GM23338 (cell line): ENCODE measurements around the gene STRBP. TPM values are rescaled to one million over a fixed set of nuclear protein-coding genes. Genes with fewer than 3 reads are reported as not detected.

Experiments used
- ATAC-seq: fragments of 200-7000 bp; cut with Tn5 transposase; 3 replicates; pipeline ENCODE4 v1.9.1; 2020
- DNase-seq: peaks from one replicate; pipeline ENCODE4 v3.0.0-alpha.2; 2015; ENCODE audit warnings: low spot score
- H2AFZ ChIP-seq: fragments of 200-600 bp; sonication (generic); 2 replicates; pipeline ENCODE4 v1.8.0; 2016; ENCODE audit warnings: antibody characterized with exemption, mild to moderate bottlenecking, moderate library complexity
- H3F3A ChIP-seq: fragments of 200-600 bp; sonication (generic); replicated peaks from 2 replicates; pipeline ENCODE4 v1.8.0; 2017; ENCODE audit warnings: antibody characterized with exemption, mixed run types, low read depth
- H3K27ac ChIP-seq: fragments of 200-600 bp; sonication (generic); 2 replicates; pipeline ENCODE4 v1.6.1; 2016; ENCODE audit warnings: low read depth
- H3K27me3 ChIP-seq: fragments of 200-600 bp; sonication (generic); 2 replicates; pipeline ENCODE4 v1.8.0; 2016; ENCODE audit warnings: mild to moderate bottlenecking, mixed run types, moderate library complexity; ENCODE audit not compliant: insufficient read depth
- H3K36me3 ChIP-seq: fragments of 200-600 bp; sonication (generic); 2 replicates; pipeline ENCODE4 v1.8.0; 2016; ENCODE audit warnings: mild to moderate bottlenecking; ENCODE audit not compliant: insufficient read depth
- H3K4me1 ChIP-seq: fragments of 200-600 bp; sonication (generic); 2 replicates; pipeline ENCODE4 v1.8.0; 2016; ENCODE audit warnings: mild to moderate bottlenecking, moderate library complexity; ENCODE audit not compliant: insufficient read depth
- H3K4me2 ChIP-seq: fragments of 200-600 bp; sonication (generic); 2 replicates; pipeline ENCODE4 v1.7.1; 2017; ENCODE audit warnings: mixed run types
- H3K4me3 ChIP-seq: fragments of 200-600 bp; sonication (generic); 2 replicates; pipeline ENCODE4 v1.6.1; 2016; ENCODE audit warnings: mixed run types
- H3K79me2 ChIP-seq: fragments of 200-600 bp; sonication (generic); replicated peaks from 2 replicates; pipeline ENCODE4 v1.8.0; 2017; ENCODE audit warnings: mild to moderate bottlenecking; ENCODE audit not compliant: insufficient read depth
- H3K9me2 ChIP-seq: fragments of 200-600 bp; sonication (generic); 2 replicates; pipeline ENCODE4 v1.8.0; 2017; ENCODE audit not compliant: insufficient read depth
- H4K20me1 ChIP-seq: fragments of 200-600 bp; sonication (generic); replicated peaks from 2 replicates; pipeline ENCODE4 v1.8.0; 2017; ENCODE audit warnings: mild to moderate bottlenecking; ENCODE audit not compliant: insufficient read depth
- H3K27ac Mint-ChIP-seq: 2 replicates; pipeline ENCODE4 v1.8.0; 2020; ENCODE audit warnings: inconsistent platforms, mild to moderate bottlenecking, moderate library complexity, mixed read lengths
- H3K27me3 Mint-ChIP-seq: 3 replicates; pipeline ENCODE4 v1.8.0; 2022; ENCODE audit warnings: low read depth, mild to moderate bottlenecking, moderate library complexity, mixed read lengths, inconsistent platforms; ENCODE audit not compliant: insufficient read depth, poor library complexity
- H3K36me3 Mint-ChIP-seq: 3 replicates; pipeline ENCODE4 v1.8.0; 2021; ENCODE audit warnings: low read depth, mild to moderate bottlenecking, inconsistent platforms, moderate library complexity, mixed read lengths
- H3K4me1 Mint-ChIP-seq: 3 replicates; pipeline ENCODE4 v1.8.0; 2020; ENCODE audit warnings: mild to moderate bottlenecking, inconsistent platforms, mixed read lengths
- H3K4me3 Mint-ChIP-seq: 3 replicates; pipeline ENCODE4 v1.8.0; 2021; ENCODE audit warnings: moderate library complexity, mild to moderate bottlenecking, inconsistent platforms, mixed read lengths
- H3K9me3 Mint-ChIP-seq: 3 replicates; pipeline ENCODE4 v1.8.0; 2020; ENCODE audit warnings: moderate library complexity, mild to moderate bottlenecking, inconsistent platforms, mixed read lengths
- CREB1 ChIP-seq: fragments of 250-450 bp; sonication (Bioruptor Pico); IDR thresholded peaks from 2 replicates; pipeline ENCODE4 v1.5.0; 2020; ENCODE audit warnings: low read depth, mild to moderate bottlenecking, moderate library complexity
- CTCF ChIP-seq, 2 experiments: fragments of 200-600 bp in 1 of 2; sonication (generic) in 1 of 2; conservative IDR thresholded peaks; 2 replicates each; pipeline versions ENCODE4 v1.5.1 to v1.6.1; 2016 to 2017; ENCODE audit warnings: antibody characterized with exemption in 2 of 2, low read depth in 2 of 2, mild to moderate bottlenecking in 2 of 2, moderate library complexity in 1 of 2
- ETS1 ChIP-seq: IDR thresholded peaks from 2 replicates; pipeline ENCODE4 v1.6.1; 2016; ENCODE audit warnings: antibody characterized with exemption
- JUNB ChIP-seq: IDR thresholded peaks from one replicate; pipeline ENCODE4 v1.6.1; 2016; ENCODE audit warnings: antibody characterized with exemption; ENCODE audit not compliant: unreplicated experiment
- NANOG ChIP-seq: IDR thresholded peaks from 2 replicates; pipeline ENCODE4 v1.6.1; 2016; ENCODE audit warnings: antibody characterized with exemption, borderline replicate concordance
- POLR2AphosphoS5 ChIP-seq: IDR thresholded peaks from 2 replicates; pipeline ENCODE4 v1.6.1; 2016; ENCODE audit warnings: antibody characterized with exemption, low read depth
- REST ChIP-seq: IDR thresholded peaks from one replicate; pipeline ENCODE4 v1.6.1; 2018; ENCODE audit warnings: antibody characterized with exemption; ENCODE audit not compliant: unreplicated experiment
- STAT1 ChIP-seq: IDR thresholded peaks from one replicate; pipeline ENCODE4 v1.6.1; 2016; ENCODE audit warnings: antibody characterized with exemption; ENCODE audit not compliant: unreplicated experiment
- ZNF114 ChIP-seq: fragments of 250-450 bp; sonication (Bioruptor Pico); IDR thresholded peaks from 2 replicates; pipeline ENCODE4 v1.5.0; 2020; ENCODE audit warnings: mild to moderate bottlenecking, moderate library complexity
- ZNF331 ChIP-seq: fragments of 250-450 bp; sonication (Bioruptor Pico); IDR thresholded peaks from 2 replicates; pipeline ENCODE4 v1.5.0; 2020; ENCODE audit warnings: low read depth, mild to moderate bottlenecking, moderate library complexity
- polyA plus RNA-seq: library from polyadenylated mRNA; unstranded; fragments of >200 nt; fragmentation: Nextera tagmentation; extraction: Ambion mirVana; gene quantifications from 2 replicates; pipeline ENCODE4 v1.2.1, GENCODE V29; 2016
- total RNA-seq: library from RNA; depleted of rRNA; stranded (reverse); fragments of >200 nt; shearing (Covaris generic); gene quantifications from 2 replicates; pipeline ENCODE4 v1.2.3, GENCODE V29; 2014

Gene STRBP
- total and polyA plus RNA-seq, 2 experiments from 2014 or later: 80.5 to 116 TPM

GRCh38 chr9:123081824-123082223 is 186.6 kb downstream of the STRBP start:
- Histone ChIP-seq H3K27me3 (no peaks in the 10 kb centered on the region), H4K20me1 (no peaks in the 10 kb centered on the region; the same call in 1 of the 2 replicates), H3K27ac (no peak overlapping the region), H3K4me2 (no peak overlapping the region), H3K36me3 (peaks cover 4% of the 10 kb centered on the region), H3K4me1 (peaks cover 17% of the 10 kb centered on the region), H3F3A (no peaks in the 10 kb centered on the region), H2AFZ (no peak overlapping the region), H3K9me2 (no peaks in the 10 kb centered on the region), H3K79me2 (no peaks in the 10 kb centered on the region), H3K4me3 (no peak overlapping the region)
- H3K4me3 Mint-ChIP-seq: no peak overlapping the region
- TF ChIP-seq CTCF (conservative IDR thresholded peaks at IDR 0.05; ENCODE audit: low read depth in 2 of 2) (peak; percentile 67 to 79), ZNF114 (no peak)
- peaks cover 51% of the 10 kb centered on the region for H3K36me3 Mint-ChIP-seq
- ATAC-seq (peak; percentile 79), DNase-seq (peak; percentile 84)
- no peaks in the 10 kb centered on the region for H3K9me3 Mint-ChIP-seq
- peaks cover 2% of the 10 kb centered on the region for H3K27me3 Mint-ChIP-seq
- peaks cover 33% of the 10 kb centered on the region for H3K4me1 Mint-ChIP-seq
- no peak overlapping the region for H3K27ac Mint-ChIP-seq

GRCh38 chr9:123080444-123080843 is 187.9 kb downstream of the STRBP start:
- Histone ChIP-seq H3K4me3 (no peak overlapping the region), H3K36me3 (peaks cover 4% of the 10 kb centered on the region), H3K79me2 (no peaks in the 10 kb centered on the region), H3K27ac (no peak overlapping the region), H3K27me3 (no peaks in the 10 kb centered on the region), H4K20me1 (no peaks in the 10 kb centered on the region; the same call in 1 of the 2 replicates), H3K9me2 (no peaks in the 10 kb centered on the region), H3F3A (no peaks in the 10 kb centered on the region), H2AFZ (no peak overlapping the region), H3K4me1 (peaks cover 20% of the 10 kb centered on the region), H3K4me2 (no peak overlapping the region)
- ATAC-seq: no peak
- no peak for DNase-seq
- no peaks in the 10 kb centered on the region for H3K9me3 Mint-ChIP-seq
- H3K27ac Mint-ChIP-seq: no peak overlapping the region
- H3K4me3 Mint-ChIP-seq: no peak overlapping the region
- peaks cover 38% of the 10 kb centered on the region for H3K4me1 Mint-ChIP-seq
- peaks cover 2% of the 10 kb centered on the region for H3K27me3 Mint-ChIP-seq
- peaks cover 48% of the 10 kb centered on the region for H3K36me3 Mint-ChIP-seq
- TF ChIP-seq CTCF (conservative IDR thresholded peaks at IDR 0.05; ENCODE audit: low read depth in 2 of 2) (no peak), STAT1 (no peak), REST (no peak), ZNF114 (no peak), POLR2AphosphoS5 (no peak), CREB1 (CRISPR knock-in tag) (no peak), ETS1 (no peak), NANOG (no peak), ZNF331 (no peak), JUNB (no peak)
